GM12864 (cell line): ENCODE measurements around the gene ZIC4.

Experiments
- DNase-seq: peaks from one replicate; pipeline ENCODE4 v3.0.0-alpha.2; 2011; ENCODE audit warnings: low read depth
- H3K4me3 ChIP-seq: 2 replicates; pipeline ENCODE4 v1.5.1; 2011; ENCODE audit warnings: mild to moderate bottlenecking, low read depth, low read length, control low read depth
- CTCF ChIP-seq: IDR thresholded peaks from 2 replicates; pipeline ENCODE4 v1.5.1; 2011; ENCODE audit warnings: low read depth, mild to moderate bottlenecking, moderate library complexity, low read length, control low read depth, inconsistent platforms; ENCODE audit errors: missing control alignments

Gene ZIC4

GRCh38 chr3:147409143-147410115 is 3.1 kb upstream of the ZIC4 start, which contains the start of gene ZIC1:
Gene ZIC1, plus strand, starts transcription at chr3:147409365. Its CDS starts 748 bp downstream, at chr3:147410113.
- DNase-seq: no peak
- no peak within 1 kb of the TSS for H3K4me3 ChIP-seq
- no peak for TF ChIP-seq CTCF

GRCh38 chr3:147408188-147409100 is 2.1 kb upstream of the ZIC4 start:
- DNase-seq: no peak
- no peak overlapping the region for H3K4me3 ChIP-seq

GRCh38 chr3:147407498-147408187 is 1.3 kb upstream of the ZIC4 start:
- TF ChIP-seq CTCF: no peak
- H3K4me3 ChIP-seq: no peak overlapping the region
- no peak for DNase-seq

More at GRCh38 chr3:147408188-147409100, 2.1 kb upstream of the ZIC4 start:
- TF ChIP-seq CTCF: no peak

GRCh38 chr3:147407114-147407497 is 763 bp upstream of the ZIC4 start:
- DNase-seq: no peak
- TF ChIP-seq CTCF: no peak
- no peak overlapping the region for H3K4me3 ChIP-seq

- no peak overlapping the region for H3K4me3 ChIP-seq
- no peak for DNase-seq
- no peak for TF ChIP-seq CTCF
These were observed 914 bp downstream of the ZIC4 start for GRCh38 chr3:147405231-147406027.

- TF ChIP-seq CTCF: no peak
- no peak overlapping the region for H3K4me3 ChIP-seq
- DNase-seq: no peak
These were observed 1.5 kb downstream of the ZIC4 start for GRCh38 chr3:147404800-147405230.
